ENCODE results near the gene KIAA1671.
A peak's percentile ranks its signal among the peaks of the same experiment; 100 is the strongest.
"Not testable (repeated sequence)": the region's sequence is repeated elsewhere in the genome, so short reads cannot be mapped to it uniquely, and the experiment has no call there.

Gene KIAA1671

GRCh38 chr22:24951942-24952836 is at the start of gene KIAA1671:
Gene KIAA1671, plus strand, starts transcription at chr22:24952716. Its CDS starts 75,284 bp downstream, at chr22:25028000.
- peak; percentile 47 for DNase-seq (ENCODE audit: low read depth)

DNA sequence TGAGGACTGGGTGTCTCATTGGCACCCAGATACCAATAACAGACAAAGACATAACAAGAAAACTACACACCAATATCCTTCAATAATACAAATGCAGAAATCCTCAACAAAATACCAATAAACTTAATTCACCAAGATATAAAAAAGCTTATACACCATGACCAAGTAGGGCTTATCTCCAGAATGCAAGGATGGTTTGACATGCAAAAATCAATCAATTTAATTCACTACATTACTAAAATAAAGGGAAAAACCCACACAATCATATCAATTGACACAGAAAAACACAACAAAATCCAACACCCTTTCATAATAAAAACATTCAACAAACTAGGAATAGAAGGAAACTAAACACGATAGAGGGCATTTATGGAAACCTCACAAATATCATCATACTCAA is 46.6 kb upstream of the KIAA1671 start:
- DNase-seq (ENCODE audit: low read depth): no peak

- not testable (repeated sequence) for DNase-seq (ENCODE audit: low read depth)
These were observed 45.4 kb upstream of the KIAA1671 start for GRCh38 chr22:24907101-24907500.

- no peak for DNase-seq (ENCODE audit: low read depth)
These were observed 32.5 kb upstream of the KIAA1671 start for GRCh38 chr22:24920029-24920428.

DNA sequence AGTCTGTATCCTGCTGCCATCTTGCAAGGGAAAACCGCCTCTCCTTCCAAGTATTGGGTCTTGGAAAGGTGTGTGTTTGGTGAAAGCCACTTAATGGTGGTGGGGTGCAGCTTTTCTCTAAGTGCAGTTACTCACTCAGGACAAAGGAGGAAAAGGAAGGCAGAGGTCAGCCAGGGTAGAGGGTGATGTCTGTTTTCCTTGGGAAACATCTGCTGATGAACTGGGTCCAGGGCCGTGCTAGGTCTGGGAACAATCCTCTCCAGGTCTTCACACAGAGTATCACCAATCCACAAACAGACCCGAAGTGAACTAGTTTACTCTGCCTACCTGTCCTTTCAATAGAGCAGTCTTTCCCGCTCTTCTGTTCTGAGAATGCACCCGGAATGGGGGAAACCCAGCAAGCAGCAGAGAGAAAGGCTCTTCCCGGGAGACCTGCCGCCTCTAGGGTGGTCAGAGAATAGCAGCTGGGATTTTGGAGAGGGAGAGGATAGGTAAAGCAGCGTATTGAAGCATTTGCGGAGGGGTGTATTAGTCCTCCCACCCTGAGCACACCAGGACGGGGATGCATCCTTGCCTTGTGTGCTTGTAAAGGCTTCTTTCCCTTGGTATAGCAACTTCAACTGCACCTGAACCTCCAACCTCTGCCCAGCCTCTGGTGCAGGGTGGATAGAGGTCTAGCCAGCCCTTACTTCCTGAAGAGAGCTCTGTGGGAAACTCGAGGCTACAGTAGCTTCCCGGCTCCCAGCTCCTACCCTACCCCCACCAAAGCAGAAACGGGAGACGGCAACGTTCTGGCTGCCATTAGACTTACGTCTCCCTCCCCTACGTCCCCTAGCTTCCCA is 26.7 kb upstream of the KIAA1671 start:
- DNase-seq (ENCODE audit: low read depth): no peak

DNA sequence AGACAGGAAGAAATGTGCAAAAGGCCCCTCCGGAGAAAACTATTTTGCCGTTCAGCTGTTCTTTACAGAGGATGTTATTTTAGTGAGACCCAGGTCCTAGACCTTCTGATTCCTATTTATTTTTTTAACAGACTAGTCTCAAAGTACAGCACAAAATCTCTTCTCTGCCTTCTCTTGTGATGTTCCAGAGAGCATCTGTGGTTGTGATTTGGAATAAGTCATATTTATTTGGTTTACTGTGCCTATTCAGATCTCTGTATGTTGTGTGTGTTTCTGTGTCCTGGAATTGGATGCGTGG is 26.1 kb upstream of the KIAA1671 start:
- DNase-seq (ENCODE audit: low read depth): no peak

GRCh38 chr22:24926849-24927579 is 25.5 kb upstream of the KIAA1671 start:
- DNase-seq (ENCODE audit: low read depth): peak; percentile 5

DNA sequence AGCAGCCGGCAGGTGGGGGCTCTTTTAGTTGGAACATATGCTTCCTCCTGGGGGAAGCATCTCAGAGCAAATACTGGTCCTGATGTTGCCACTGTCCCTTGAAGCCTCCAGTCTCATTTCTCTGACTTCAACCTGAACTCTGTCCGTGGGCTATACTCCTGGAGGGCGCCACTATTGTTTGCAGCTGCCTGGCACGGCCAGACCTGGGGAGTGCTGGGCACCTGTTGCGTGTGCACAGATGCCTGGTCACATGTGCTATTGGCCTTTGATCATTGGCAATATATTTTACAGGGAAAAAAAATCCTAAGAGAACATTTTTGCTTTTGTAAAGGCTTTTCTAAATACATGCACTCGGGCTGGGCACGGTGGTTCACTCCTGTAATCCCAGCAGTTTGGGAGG is 24.2 kb upstream of the KIAA1671 start:
- no peak for DNase-seq (ENCODE audit: low read depth)

- DNase-seq (ENCODE audit: low read depth): no peak
These were observed 21.8 kb upstream of the KIAA1671 start for GRCh38 chr22:24930678-24931077.

- DNase-seq (ENCODE audit: low read depth): no peak
These were observed 16.6 kb upstream of the KIAA1671 start for GRCh38 chr22:24935771-24936483.

- DNase-seq (ENCODE audit: low read depth): peak; percentile 23
These were observed 15.4 kb upstream of the KIAA1671 start for GRCh38 chr22:24937114-24937513.

GRCh38 chr22:24938741-24939341 is 13.7 kb upstream of the KIAA1671 start:
- DNase-seq (ENCODE audit: low read depth): peak; percentile 53

DNA sequence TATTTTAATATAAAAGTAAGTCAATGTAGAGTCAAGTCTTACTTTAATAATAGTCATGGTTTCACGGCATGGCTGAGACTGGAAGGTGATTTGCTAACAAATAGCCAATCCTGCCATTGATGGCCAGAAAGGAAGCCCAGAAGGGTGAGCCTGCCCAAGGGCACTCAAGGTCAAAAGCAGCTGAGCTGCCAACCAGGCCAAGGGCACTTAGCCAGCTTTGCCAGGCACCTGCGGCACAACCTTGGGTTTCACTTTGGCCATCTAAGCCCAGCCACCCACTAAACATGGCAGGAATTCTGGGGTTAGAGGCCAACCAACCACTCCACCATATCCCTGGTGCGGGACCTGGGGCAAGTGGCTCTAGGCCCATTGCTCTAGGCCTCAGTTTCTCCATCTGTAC is 10.2 kb upstream of the KIAA1671 start:
- DNase-seq (ENCODE audit: low read depth): no peak

GRCh38 chr22:24944217-24944937 is 8.1 kb upstream of the KIAA1671 start:
- DNase-seq (ENCODE audit: low read depth): no peak

DNA sequence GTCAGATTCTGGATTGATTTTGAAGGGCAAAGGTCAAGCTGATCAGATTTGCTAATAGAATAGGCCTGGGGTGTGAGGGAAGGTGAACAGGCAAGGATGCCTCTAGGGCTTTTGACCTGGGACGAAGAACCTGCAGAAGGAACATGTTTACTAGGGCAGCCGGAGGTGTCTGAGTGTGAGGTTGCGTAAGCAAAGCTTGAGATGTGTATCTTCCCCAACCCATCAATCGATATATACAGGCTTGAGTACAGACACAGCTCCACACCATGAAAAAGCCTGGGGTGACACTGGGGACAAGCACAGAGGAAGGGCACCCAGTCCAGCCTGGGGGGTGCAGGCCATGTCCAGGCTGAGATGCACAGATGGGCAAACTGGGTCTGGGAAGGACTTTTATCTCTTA is 7.1 kb upstream of the KIAA1671 start:
- DNase-seq (ENCODE audit: low read depth): no peak

- no peak for DNase-seq (ENCODE audit: low read depth)
These were observed 5.1 kb upstream of the KIAA1671 start for GRCh38 chr22:24947383-24947782.

DNA sequence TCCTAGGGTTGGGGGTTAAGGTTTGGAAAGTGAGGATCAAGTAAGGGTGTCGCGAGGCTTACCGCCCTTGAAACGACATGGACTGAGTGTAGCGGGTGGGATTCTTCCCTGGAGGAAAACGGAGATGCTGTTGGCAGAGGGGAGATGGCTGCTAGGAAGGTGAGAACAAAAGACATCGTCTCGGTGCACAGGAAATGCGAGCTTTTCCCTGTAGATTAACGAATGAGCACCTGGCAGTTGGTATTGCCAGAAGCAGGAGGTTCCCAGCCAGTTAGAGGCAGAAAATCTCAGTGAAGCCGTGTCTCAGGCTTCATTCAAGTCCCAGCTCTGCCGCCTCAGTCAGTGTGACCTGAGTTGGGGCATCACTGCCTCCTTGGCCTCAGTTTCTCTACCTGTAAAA is 4.6 kb upstream of the KIAA1671 start:
- DNase-seq (ENCODE audit: low read depth): no peak

DNA sequence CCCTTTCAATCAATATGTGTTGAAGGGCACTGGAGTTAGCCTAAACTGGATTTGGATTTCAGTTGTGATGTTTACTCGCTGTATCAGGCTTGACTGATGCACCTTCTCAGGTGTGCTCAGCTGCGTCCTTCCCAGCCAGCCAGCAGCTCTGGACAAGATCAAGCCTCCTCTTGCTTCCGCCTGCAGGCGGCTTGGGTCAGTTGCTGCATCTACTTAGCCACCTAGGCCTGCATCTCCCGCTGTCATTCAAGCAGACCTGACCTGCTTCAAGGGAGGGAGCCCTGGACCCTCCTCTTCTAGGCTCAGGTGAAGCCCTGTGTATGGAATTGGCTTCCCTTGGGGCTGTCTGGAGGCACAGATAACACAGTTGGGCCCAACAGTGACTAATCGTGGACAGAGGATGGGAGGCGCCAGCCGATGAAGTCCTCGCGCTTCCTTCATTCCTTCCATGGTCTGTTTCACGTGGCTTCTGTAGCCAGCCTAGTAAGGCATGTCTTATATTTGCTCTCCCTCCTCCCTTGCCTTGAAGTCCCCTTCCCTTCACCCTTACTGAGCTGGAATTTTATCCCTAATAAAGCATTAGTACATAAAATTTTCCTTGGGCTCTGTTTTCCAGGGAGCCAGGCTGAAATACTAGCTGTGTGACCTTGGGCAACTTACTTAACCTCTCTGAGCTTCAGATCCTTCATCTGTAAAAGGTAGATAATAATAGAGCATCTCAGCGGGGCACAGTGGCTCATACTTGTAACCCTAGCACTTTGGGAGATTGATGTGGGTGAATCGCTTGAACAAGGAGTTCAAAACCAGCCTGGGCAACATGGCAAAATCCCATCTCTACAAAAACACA is 3.9 kb upstream of the KIAA1671 start:
- DNase-seq (ENCODE audit: low read depth): no peak

DNA sequence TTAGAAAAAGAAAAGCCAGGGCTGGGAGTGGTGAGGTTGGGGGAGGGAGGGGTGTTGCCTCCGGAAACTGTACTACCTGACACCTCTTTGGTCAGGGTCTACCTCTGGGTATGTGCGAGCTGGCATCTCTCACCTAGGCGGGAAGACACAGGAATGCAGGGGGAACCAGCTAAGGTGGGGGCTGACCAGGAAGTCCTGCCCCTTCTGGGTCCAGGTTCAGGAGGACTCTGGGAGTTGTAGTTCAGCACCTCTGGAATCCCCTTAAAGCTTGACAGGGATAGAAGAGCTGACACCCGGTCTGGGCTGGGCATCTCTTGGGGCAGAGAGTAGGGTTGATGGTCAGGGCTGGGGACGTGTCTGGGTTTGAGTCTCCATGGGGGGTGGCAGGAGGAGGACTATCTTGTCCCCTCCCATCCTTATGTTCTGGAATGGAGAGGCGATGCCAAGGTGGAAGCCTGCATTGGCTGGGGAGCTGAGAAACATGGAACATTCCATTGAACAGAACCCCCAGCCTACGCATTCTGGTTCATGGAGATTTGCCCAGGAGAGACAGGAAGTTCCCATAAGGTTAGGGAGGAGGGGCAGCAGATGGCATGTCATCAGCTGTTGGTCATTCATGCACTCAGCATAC is 2.1 kb upstream of the KIAA1671 start:
- no peak for DNase-seq (ENCODE audit: low read depth)
